ENCODE results near the gene C16orf92. TPM values are rescaled to one million over a fixed set of nuclear protein-coding genes. Genes with fewer than 3 reads are reported as not detected.

The C16orf92 gene
- total and polyA plus RNA-seq, 2 of the 13 experiments (the other 11 are each of a cell fraction or from before 2014, with no cell fraction given) = not detected

DNA sequence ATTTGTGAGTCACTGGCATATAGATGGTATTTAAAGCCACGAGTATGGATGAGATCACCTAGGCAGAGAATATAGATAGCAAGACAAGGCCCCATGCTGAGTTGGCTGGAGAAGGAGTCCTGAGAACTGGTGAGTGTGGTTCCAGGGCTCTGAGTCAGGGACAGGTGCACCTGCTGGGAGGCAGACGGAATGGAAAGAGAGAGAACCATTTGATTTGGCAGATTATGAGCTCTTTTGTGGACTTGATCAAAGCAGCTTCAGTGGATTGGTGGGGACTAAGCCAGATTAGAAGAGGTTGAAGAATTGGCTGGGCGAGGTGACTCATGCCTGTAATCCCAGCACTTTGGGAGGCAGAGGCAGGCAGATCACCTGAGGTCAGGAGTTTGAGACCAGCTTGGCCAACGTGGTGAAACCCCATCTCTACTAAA is 4.3 kb upstream of the C16orf92 start:
- 27% methylated on average over 4 of the region's 4 CpGs for WGBS (ENCODE audit: low lambda C conversion rate)
- no peaks in the 10 kb centered on the region for H3K79me2 ChIP-seq (ENCODE audit: insufficient read depth, low read length)
- peaks cover 6 to 27% of the 10 kb centered on the region in 2 experiments for H3K27me3 ChIP-seq (ENCODE audit: control insufficient read depth in 1 of 2, insufficient read depth in 2 of 2, low read length in 2 of 2)
- no TSS peak for BruUV-seq (replicated peaks)
- no peaks in the 10 kb centered on the region for H3K9me3 ChIP-seq (ENCODE audit: low read length)
- H2AFZ ChIP-seq (ENCODE audit: low read length) = no peak overlapping the region
- ATAC-seq = no peak
- POLR2A ChIA-PET = no interaction called here
- H3K4me2 ChIP-seq (ENCODE audit: low read depth, low read length) = no peak overlapping the region
- H3K4me1 ChIP-seq (ENCODE audit: insufficient read depth, low read length) = peaks cover 22% of the 10 kb centered on the region
- intact Hi-C loops (cut with micrococcal nuclease; ENCODE audit: unreplicated experiment) (no loop called here), in situ Hi-C loops (cut with HindIII; ENCODE audit: extremely low pct_ligation_motif_present, low pct_unique_long_range_greater_than_20kb) (no loop called here)
- H3K36me3 ChIP-seq (replicated peaks in 1 of 2; ENCODE audit: control insufficient read depth in 1 of 2, insufficient read depth in 2 of 2, low read length in 2 of 2) = no peaks in the 10 kb centered on the region
- H3K9ac ChIP-seq (ENCODE audit: insufficient read depth, low read depth, low read length) = no peak overlapping the region
- no peaks in the 10 kb centered on the region for H4K20me1 ChIP-seq (ENCODE audit: insufficient read depth, low read length)
- CTCF ChIA-PET (ENCODE audit: low intra/inter-chr PET ratio, low total read pairs) = no interaction called here
- no peak for FAIRE-seq
- no peak overlapping the region for H3K4me3 ChIP-seq (replicated peaks in 1 of 3; ENCODE audit: insufficient read depth in 1 of 3, low read depth in 2 of 3, low read length in 3 of 3)
- no peak for TF ChIP-seq SNAI1 (CRISPR knock-in tag; IDR thresholded peaks at IDR 0.05; ENCODE audit: borderline replicate concordance)
- TF ChIP-seq ARNT2 (CRISPR knock-in tag; IDR thresholded peaks at IDR 0.05; ENCODE audit: low read depth) = no peak
- TF ChIP-seq PHF20 (CRISPR knock-in tag; IDR thresholded peaks at IDR 0.05) = no peak
- no peak for TF ChIP-seq LCORL (IDR thresholded peaks at IDR 0.05)
- TF ChIP-seq LCORL (CRISPR knock-in tag; IDR thresholded peaks at IDR 0.05) = no peak
- TF ChIP-seq, protein P1, sequence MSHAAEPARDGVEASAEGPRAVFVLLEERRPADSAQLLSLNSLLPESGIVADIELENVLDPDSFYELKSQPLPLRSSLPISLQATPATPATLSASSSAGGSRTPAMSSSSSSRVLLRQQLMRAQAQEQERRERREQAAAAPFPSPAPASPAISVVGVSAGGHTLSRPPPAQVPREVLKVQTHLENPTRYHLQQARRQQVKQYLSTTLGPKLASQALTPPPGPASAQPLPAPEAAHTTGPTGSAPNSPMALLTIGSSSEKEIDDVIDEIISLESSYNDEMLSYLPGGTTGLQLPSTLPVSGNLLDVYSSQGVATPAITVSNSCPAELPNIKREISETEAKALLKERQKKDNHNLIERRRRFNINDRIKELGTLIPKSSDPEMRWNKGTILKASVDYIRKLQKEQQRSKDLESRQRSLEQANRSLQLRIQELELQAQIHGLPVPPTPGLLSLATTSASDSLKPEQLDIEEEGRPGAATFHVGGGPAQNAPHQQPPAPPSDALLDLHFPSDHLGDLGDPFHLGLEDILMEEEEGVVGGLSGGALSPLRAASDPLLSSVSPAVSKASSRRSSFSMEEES (CRISPR knock-in tag; IDR thresholded peaks at IDR 0.05) = no peak
- TF ChIP-seq ZNF570 (CRISPR knock-in tag; IDR thresholded peaks at IDR 0.05; ENCODE audit: borderline replicate concordance) = no peak
- no peak for TF ChIP-seq PTBP1 (IDR thresholded peaks at IDR 0.05; ENCODE audit: low read depth, low read length, poor library complexity, severe bottlenecking)
- TF ChIP-seq PCBP1 (IDR thresholded peaks at IDR 0.05; ENCODE audit: borderline replicate concordance, low read depth, low read length) = no peak
- no peak for TF ChIP-seq FIP1L1 (IDR thresholded peaks at IDR 0.05; ENCODE audit: borderline replicate concordance, insufficient read depth, low read depth, low read length)
- TF ChIP-seq HNRNPLL (IDR thresholded peaks at IDR 0.05; ENCODE audit: low read depth, low read length, poor library complexity, severe bottlenecking) = no peak
- TF ChIP-seq MZF1 (CRISPR knock-in tag; IDR thresholded peaks at IDR 0.05; ENCODE audit: borderline replicate concordance) = no peak
- TF ChIP-seq ZNF572 (CRISPR knock-in tag; IDR thresholded peaks at IDR 0.05) = no peak
- TF ChIP-seq, protein P2, sequence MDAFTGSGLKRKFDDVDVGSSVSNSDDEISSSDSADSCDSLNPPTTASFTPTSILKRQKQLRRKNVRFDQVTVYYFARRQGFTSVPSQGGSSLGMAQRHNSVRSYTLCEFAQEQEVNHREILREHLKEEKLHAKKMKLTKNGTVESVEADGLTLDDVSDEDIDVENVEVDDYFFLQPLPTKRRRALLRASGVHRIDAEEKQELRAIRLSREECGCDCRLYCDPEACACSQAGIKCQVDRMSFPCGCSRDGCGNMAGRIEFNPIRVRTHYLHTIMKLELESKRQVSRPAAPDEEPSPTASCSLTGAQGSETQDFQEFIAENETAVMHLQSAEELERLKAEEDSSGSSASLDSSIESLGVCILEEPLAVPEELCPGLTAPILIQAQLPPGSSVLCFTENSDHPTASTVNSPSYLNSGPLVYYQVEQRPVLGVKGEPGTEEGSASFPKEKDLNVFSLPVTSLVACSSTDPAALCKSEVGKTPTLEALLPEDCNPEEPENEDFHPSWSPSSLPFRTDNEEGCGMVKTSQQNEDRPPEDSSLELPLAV (CRISPR knock-in tag; conservative IDR thresholded peaks at IDR 0.05; ENCODE audit: low read depth) = no peak
- no peak overlapping the region for H3K27ac ChIP-seq (ENCODE audit: extremely low read length, insufficient read depth, low read length)
- no peak for DNase-seq (ENCODE audit: low spot score)
